Hematopoietic multipotent progenitor cell treated with erythropoietin and hydrocortisone succinate and interleukin-3 and kit ligand, for 15 days (in vitro differentiated cells): Measurements from ENCODE around the gene FOCAD.
"Not testable (repeated sequence)": the region's sequence is repeated elsewhere in the genome, so short reads cannot be mapped to it uniquely, and the experiment has no call there.

Experiments used
- DNase-seq: peaks from one replicate; pipeline ENCODE4 v3.0.0-alpha.2; 2015; ENCODE audit warnings: low spot score

Gene FOCAD

GRCh38 chr9:20973246-20973947, 289.3 kb downstream of the FOCAD start:
- DNase-seq, result not testable (repeated sequence)

DNA sequence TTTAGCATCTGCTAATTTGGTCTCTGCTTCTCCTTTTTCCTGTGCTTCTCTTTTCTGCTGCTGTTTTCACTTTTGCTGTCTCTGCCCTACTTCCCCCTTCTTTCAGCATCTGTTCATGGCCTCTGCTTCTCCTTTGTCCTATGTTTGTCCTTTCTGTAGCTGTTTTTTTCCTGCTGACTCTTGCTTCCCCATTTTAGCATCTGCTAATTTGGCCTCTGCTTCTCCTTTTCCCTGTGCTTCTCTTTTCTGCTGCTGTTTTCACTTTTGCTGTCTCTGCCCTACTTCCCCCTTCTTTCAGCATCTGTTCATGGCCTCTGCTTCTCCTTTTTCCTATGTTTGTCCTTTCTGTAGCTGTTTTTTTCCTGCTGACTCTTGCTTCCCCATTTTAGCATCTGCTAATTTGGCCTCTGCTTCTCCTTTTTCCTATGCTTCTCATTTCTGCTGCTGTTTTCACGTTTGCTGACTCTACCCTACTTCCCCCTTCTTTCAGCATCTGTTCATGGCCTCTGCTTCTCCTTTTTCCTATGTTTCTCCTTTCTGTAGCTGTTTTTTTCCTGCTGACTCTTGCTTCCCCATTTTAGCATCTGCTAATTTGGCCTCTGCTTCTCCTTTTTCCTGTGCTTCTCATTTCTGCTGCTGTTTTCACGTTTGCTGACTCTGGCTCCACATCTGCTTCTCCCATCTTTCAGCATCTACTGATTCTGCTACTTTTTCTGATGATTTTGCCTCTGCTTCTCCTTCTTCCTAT, 290.3 kb downstream of the FOCAD start:
- not testable (repeated sequence) for DNase-seq

DNA sequence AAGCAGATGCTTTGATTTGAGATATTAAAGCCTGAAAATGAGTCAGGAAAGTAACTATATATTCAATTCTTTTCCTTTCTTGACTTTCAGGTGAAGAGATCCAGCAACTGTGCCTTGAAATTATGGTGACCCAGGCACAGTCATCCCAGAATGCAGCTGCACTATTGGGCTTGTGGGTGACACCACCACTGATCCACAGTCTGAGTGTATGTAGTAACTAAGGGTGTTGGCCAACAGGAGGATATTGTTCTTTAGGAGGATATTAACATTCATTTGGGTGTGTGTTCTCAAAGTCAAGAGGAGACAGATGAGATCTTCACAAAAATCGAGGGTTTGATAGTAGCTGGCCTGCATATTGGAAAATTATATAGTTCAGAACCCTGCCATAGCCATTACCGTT, 294.2 kb downstream of the FOCAD start:
- DNase-seq, result no peak

- DNase-seq, result no peak
These were observed 296.9 kb downstream of the FOCAD start for GRCh38 chr9:20980832-20981455.

- DNase-seq, result no peak
These were observed 297.4 kb downstream of the FOCAD start for GRCh38 chr9:20981486-20981885.

DNA sequence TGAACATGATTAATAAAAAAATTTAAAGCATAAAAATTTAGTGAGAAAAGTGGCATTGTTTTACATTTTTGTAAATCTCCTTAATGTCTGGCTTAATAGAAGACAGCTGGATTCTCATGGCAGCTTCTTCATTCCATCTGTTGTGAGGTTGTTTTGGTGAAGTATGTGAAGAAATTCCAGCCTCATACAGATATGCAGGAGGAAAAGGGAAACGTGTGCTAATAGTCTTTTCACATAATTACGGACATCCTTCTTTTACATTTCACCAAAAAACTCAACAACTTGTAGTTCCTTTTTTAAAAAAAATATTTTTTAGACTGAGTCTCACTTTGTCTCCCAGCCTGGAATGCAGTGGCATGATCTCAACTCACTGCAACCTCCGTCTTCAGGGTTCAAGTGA, 300.4 kb downstream of the FOCAD start:
- no peak for DNase-seq

DNA sequence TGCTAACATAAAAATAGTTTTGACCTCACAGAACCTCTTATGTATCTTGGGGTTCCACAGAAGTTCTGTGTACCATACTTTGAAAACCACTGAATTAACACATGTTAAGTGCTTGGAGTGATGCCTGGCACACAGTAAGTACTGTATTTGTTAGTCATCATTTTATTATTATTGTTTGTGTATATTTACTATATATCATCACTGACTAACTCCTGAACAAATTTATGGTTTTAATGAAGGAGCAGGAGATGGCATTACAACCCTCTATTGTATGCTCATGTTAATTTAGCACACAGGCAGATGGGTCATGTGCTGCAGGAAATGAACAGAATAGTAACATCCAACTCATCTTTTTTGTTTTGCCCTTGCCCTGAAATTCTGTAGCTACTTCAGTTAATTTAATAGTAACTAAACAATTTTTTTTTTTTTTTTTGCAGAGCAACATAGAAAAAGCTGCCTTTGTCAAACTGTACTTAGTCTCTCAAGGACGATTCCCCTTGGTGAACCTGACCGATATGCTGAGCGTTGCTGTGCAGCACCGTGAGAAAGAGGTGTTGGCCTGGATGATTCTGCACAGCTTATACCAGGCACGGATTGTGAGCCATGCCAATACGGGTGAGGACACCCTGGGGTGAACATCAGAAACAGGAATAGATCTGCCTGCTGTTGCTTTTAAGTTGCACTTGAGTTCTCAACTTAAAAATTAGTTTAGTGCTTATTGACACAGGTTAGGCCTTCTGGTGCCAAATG, 302.0 kb downstream of the FOCAD start:
- no peak for DNase-seq

GRCh38 chr9:20987521-20987920, 303.5 kb downstream of the FOCAD start:
- DNase-seq, result no peak

- DNase-seq, result no peak
These were observed 304.0 kb downstream of the FOCAD start for GRCh38 chr9:20988061-20988460.

GRCh38 chr9:20988671-20989315, 304.7 kb downstream of the FOCAD start:
- no peak for DNase-seq

DNA sequence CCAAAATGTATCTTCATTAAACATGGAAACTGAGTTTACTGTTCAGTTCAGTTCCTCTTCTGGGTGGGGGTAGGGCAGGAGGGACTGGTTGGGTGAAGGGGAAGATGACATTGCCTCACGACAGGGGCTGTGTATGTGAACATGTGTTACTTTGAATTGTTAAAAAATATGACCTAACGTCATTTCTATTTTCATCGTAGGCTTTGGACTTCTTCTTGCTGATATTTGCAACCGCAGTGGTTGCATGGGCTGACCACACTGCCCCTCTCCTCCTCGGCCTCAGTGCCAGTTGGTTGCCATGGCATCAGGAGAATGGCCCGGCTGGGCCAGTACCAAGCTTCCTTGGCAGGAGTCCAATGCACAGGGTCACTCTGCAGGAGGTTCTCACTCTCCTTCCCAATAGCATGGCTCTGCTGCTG, 305.9 kb downstream of the FOCAD start:
- no peak for DNase-seq

DNA sequence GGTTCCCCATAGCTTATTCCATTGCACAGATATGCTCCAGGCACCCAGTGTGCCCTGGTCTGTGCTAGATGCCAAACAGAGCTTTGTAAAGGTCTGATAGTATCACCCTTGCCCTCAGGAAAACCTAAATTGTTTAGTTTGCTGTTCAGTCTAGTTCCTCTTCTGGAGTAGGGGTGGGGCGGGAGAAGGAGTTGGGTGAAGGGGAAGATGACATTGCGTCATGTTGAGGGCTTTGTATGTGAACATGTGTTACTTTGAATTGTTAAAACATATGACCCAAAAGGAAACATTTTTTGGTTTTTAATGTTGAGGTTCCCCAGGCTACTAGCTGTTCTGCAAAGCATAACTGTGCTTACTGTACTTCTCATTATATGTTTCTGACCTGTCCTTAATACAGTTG, 306.8 kb downstream of the FOCAD start:
- no peak for DNase-seq

GRCh38 chr9:20994486-20994885, 310.4 kb downstream of the FOCAD start:
- no peak for DNase-seq

- no peak for DNase-seq
These were observed 311.6 kb downstream of the FOCAD start for GRCh38 chr9:20995616-20996015.

DNA sequence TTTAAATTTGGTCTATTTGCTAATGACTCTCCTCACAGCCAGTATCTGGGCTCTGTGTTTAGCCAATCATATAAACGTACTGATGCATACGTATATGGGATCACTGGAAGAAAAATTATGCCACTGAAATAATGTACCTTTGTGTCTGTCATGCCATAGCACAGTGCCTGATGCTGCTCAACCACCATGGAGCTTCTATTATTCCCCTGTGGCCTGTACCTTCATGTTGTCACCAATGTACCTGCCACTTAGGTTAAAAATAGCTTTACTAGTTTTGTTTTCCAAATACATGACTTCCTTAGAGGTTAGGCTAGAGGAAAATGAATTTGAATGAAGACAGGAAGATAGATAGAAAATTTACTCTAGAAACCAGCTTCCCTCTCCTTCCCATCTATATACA, 312.8 kb downstream of the FOCAD start:
- DNase-seq, result no peak

- no peak for DNase-seq
These were observed 313.5 kb downstream of the FOCAD start for GRCh38 chr9:20997503-20998076.

DNA sequence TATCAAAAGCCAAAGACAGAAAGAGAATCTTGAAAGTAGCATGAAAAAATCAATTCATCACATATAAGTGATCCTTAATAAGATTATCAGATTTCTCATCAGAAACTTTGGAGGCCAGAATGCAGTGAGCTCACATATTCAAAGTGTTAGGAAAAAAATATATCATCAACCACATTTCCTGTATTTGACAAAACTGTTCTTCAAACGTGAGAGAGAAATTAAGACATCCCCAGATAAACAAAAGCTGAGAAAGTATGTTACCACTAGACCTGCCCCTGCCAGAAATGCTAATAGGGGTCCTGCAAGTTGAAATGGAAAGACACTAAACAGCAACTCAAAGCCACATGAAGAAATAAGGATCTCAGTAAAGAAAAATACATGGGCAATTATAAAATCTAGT, 317.5 kb downstream of the FOCAD start:
- no peak for DNase-seq

DNA sequence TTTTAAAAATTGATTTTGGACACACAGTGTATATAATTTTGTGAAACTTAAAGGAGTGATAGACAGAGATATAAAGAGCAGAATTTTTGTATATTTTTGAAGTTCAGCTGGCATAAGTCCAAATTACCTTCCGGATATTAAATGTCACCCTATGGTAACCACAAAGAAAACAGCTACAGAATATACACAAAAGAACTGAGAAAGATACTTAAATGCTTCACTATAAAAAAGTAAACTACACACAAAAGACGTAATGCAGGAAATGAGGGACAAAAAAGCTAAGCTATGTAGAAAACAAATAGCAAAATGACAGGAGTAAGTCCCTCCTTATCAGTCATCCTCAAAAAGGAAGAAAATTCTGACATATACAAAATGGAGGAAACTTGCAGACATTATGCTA, 318.0 kb downstream of the FOCAD start:
- no peak for DNase-seq

DNA sequence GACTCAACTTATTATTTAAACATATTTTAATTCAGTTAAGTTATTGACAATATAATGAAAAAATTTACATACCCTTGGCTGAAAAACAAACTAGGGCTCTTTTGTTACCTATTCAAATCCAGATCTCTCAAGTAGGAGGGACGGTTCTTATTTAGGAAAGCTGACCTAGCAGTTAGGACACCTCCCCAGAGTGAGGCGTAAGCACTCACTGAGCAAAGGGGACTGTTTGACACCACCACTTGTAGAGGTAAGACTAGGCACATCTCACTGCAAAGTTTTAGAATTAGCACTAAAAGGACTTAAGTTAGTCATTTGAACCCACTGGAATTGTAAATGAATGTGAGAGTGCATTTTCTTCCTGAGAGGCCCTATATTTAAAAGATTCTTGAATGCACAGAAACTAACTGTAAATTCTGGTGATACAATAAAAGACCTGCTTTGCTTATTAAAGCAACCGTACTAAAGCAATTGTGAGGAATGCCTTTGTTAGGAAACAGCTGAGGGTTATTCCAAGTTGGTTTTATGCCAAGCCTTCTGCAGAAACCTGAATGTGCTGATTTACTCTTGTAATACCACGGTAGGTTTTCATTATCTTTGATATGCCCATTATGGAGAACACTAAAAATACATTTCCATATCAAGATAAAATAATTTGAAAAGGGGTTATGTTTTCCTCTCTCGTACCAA, 331.2 kb downstream of the FOCAD start:
- DNase-seq, result no peak

DNA sequence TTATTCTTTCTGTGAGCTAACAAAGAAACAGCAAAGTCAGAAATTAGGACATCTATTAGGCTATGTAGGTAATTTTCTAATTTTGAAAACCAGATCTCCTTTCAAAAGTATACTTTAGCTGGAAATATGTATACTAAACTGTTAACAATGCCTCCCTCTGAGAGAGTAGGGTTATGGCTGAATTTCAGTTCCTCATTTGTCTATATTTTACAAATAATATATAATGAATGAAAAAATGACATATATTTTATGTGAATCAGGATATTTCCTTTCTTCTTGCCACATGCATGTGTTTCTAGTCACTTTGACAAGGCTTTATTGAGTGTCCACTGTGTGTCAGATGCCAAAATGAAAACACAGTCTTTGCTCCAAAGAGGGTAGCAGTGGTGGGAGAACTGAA, 331.9 kb downstream of the FOCAD start:
- DNase-seq, result no peak
